HG03196 (cell line): ENCODE results near the gene TXNRD2.
"Not testable (repeated sequence)": the region's sequence is repeated elsewhere in the genome, so short reads cannot be mapped to it uniquely, and the experiment has no call there.

Source experiments
- ATAC-seq: cut with Tn5 transposase; IDR thresholded peaks from one replicate; pipeline ENCODE4 v1.9.1; 2021; ENCODE audit not compliant: unreplicated experiment

The TXNRD2 gene

DNA sequence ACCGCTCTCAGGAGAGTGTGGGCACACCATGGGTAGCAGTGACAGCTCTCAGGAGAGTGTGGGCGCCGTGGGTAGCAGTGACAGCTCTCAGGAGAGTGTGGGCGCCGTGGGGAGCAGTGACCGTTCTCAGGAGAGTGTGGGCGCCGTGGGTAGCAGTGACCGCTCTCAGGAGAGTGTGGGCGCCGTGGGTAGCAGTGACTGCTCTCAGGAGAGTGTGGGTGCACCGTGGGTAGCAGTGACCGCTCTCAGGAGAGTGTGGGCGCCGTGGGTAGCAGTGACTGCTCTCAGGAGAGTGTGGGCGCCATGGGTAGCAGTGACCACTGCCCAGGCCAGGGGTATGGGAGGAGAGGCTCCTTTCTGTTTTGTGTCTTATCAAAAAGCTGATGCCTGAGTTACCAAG, 33.7 kb downstream of the TXNRD2 start:
- ATAC-seq, result not testable (repeated sequence)

DNA sequence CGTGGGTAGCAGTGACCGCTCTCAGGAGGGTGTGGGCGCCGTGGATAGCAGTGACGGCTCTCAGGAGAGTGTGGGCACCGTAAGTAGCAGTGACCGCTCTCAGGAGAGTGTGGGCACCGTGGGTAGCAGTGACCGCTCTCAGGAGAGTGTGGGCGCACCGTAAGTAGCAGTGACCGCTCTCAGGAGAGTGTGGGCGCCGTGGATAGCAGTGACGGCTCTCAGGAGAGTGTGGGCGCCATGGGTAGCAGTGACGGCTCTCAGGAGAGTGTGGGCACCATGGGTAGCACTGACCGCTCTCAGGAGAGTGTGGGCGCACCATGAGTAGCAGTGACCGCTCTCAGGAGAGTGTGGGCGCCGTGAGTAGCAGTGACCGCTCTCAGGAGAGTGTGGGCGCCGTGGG, 34.8 kb downstream of the TXNRD2 start:
- not testable (repeated sequence) for ATAC-seq

DNA sequence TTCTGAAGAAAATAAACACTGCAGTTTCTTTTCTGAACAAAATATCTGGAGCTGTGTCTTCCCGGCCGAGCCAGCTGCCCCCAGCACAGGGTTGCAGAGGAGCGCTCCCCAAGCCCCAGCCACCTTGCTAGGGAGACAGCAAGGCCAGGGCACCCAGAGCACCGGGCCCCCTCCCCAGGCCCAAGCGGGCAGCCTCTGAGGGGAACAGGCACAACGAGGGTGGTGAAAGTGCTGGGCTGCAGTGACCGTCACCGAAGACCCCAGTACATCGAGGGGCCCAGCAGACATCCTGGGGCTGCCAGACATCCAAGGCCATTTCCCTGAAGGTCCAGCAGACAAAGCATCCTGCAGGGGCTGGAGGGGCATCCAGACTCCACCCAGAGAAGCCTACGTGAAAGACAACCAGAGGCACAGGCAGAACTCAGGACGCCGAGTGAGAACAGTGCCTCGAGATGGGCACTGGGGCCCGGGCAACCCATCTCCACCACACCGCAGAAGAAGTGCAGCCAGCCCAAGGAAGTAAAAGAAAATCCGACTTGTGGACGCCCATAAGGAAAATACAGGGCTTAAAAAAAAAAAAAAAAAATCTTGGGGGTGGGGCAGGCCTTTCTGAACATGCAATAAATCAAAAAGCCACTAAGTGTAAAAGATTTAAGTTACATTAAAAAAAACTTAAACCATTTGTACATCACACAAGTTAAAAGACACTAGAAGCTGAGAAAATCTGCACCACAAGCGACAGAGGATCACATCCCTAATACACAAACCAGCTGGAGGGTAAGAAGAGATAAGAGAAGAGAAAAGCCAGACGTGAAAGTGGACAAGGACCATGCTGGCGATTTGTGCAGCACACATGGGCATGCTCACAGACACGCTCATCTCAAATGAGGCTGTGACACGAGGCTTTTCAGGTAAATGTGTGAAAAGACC, 36.0 kb downstream of the TXNRD2 start:
- no peak for ATAC-seq

DNA sequence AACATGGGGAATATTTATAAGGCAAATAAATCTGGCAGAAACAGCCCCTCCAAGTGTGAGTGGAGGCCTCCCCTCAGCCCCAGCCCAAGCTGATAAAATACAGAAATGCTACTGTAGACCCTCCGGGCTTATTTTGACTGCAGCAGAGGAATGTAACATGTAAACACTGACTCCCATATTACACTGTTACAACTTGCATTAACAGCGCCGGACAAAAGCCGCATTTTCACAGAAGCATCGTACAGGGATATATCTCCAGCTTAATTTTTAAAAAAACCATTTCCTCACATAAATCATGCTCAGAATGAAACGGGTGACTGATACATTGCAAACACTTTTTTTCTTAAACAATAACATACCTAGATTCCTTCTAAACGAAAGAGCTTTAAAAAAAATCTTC, 36.7 kb downstream of the TXNRD2 start:
- ATAC-seq, result no peak

DNA sequence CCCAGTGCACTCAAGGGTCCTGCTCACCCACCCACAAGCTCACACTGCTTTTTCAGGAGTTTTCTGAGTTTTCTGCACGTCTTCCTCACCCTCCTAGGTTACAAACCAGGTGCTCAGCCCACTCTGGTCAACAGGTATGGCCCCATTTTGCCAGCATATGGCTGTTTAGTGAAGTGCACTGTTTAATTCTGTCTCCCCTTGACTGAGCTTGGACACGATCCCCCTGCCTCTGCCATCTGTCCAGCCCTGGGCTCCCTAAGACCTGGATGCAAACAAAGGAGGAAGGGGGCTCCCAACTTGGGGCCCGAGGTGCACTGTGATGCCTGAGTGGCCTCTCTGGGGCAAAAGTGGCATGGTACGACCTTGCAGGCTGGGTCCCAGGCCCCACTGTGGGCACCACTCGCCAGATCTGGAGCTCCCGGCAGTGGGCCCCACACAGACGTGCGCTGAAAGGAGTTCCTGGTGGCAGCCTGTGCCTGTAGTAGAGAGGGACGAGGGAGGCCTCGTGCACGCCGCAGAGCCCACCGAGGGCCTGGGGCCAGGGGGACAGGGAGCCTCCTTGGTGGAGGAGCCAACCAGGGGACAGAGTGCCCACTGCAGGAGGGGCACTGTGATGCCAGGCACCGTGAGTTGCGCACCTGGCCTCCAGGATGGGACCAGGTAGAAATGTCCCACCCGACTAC, 37.3 kb downstream of the TXNRD2 start:
- no peak for ATAC-seq

DNA sequence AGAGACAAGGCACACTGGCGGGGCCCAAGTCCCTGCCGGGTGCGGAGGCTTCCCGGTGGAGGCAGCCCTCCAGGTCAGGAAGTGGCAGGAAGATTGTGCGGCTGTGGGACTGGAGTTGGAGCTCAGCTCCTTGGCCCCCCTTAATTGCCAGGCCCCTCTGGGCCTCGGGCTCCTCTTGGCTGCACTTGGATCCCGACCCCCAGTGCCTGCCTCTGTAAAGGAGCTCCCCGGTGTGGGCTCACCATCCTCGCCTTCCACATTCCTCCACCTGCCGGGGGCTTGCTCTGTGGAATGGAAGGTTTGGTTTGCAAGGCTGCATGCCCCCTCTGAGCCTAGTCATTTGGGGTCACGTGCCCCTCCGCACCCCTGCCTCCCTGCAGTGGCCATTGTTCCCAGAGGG, 38.1 kb downstream of the TXNRD2 start:
- ATAC-seq, result no peak

DNA sequence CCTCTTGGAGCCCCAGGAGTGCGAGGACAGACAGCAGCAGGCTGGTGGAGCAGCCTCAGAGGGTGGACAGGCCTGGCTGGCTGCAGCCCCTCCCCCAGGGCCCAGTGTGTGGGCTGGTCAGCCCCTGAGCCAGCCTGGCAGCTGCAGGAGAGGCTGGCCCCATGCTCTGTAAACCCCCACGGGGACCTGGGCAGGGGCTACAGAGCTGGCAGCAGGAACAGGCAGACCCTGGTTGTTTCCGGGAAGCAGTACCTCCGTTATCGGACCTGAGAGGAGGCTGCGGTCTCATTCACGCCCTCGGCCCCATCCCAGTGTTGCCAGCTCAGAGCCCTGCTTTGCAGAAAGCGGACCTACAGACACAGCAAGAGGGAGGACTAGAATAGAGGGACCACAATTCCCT, 38.6 kb downstream of the TXNRD2 start:
- no peak for ATAC-seq

DNA sequence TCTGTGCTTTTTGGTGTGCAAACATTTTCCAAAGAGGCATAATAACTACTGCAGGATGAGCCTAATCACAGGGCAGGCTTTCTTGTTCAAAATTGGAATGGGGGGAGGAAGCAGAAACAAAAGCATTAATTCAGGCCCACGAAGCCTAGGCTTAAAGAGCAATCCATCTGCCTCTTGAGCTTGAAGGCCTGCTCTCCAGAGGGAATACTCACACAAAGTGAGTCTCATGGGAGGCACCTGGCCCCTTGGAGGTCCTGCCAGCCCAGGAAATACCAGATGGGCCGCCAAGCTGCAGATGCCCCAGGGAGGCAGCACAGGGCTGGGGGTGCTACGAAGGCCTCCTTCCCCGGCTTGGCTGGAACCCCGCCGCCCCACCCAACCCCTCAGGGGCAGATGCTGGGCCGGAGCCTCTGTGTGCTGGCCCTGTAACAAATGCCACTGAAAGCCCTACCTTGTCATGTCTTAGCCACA, 39.3 kb downstream of the TXNRD2 start:
- no peak for ATAC-seq

DNA sequence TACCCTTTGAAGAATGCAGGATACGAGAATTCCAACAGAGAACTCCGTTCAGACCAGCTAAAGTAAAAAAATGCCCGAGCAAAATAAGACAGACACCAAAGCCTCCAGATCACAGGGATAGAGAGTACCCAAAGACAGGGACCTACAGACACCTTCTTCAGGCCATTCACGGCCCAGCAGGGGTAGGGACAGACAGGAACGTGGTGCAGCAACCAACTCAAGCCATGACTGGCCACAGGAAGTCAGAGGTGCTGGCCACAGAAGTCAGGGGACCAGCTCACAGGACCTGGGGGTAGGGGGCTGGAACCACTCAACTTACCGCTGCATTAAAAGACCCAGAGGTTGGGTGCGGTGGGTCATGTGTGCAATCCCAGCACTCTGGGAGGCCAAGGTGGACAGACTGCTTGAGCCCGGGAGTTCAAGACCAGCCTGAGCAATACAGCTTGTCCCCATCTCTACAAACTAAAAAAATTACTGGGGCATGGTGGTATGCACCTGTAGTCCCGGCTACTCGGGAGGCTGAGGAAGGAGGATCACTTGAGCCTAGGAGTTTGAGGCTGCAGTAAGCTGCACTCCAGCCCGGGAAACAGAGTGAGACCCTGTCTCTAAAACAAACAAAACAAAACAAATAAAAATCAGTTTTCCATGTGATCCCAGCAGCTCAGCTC, 39.9 kb downstream of the TXNRD2 start:
- no peak for ATAC-seq

DNA sequence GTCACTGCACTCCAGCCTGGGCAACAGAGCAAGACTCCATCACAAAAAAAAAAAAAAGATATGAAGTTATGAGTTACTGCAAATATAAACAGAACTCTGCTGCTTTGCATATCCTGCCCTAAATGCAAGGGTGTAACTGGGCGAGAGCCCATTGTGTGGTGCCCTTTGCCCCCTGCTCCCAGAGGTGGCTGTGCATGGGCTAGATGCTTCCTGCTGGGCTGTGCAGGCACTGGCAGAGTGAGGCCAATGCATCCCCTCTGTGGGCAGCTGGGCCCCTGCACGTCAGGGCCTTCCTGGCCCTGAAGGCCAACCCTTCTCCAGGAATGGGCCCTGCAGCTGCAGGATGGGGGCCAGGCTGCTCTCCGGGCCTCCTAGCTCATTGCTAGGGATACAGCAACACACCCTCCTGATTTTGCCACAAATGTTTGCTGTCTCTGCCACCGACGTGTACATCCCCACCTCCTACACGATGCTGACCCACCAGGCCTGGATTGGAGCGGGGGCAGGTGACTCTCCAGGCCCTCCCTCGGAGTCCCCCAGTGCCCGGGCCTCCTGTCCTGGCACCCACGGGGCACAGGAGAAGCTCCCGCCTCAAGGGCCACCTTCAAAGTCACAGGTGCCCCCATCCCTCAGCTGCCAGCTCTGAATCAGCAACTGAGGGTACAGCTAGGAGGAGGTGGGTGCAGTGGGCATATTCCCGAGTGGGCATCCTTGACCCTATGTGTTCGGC, 40.7 kb downstream of the TXNRD2 start:
- no peak for ATAC-seq

DNA sequence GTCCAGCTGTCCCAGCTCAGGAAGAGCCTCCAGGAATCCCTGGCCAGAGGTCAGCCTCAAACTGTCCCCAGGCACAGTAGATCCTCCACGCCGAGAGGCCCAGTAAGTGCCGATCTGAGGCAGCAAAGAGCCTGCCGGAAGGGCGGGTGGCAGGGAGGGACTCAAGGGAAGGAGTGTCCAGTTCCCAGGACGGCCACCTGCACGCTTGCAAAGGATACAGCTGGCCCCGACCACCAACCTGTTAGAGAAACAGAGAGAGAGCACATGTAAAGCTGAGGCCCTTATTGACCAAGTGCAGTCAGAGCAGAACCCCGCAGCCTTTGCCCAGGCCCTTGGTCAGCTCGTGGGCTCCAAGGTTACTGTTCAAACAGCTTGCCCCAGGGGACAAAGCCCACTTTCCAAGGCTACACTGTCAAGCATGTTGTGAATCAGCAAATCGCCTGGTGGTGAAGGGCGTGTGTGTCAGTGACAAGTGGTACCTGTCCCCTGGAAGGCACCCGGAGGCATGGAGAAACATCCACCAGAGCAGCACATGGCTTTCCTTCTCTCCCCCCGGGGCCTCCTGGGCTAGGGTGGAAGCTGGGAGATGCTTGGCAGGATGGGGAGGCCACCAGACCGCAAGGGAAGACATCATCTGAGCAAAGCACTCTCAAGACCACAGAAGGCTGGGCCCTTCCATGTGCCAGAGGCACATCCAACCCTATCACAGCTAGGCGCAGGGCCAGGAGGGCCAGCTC, 42.6 kb downstream of the TXNRD2 start:
- ATAC-seq, result no peak

DNA sequence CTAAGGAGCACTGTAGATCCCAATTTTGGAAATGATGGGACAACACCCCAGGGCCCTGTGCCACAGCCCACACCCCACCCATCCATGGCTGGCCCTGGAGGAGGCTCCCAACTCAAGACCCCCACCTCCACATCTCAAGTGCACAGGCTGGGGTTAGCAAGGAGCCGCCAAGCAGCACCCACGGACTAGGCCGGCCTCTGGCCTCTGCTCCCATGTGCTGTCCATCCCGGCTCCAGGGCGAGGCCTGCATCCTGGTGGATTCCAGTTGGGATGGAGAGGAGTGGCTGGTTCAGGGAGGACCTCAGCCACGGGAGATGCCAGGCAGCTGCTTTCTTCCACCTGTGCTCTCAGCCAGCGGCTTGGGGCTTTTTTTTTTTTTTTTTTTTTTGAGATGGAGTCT, 43.5 kb downstream of the TXNRD2 start:
- no peak for ATAC-seq

DNA sequence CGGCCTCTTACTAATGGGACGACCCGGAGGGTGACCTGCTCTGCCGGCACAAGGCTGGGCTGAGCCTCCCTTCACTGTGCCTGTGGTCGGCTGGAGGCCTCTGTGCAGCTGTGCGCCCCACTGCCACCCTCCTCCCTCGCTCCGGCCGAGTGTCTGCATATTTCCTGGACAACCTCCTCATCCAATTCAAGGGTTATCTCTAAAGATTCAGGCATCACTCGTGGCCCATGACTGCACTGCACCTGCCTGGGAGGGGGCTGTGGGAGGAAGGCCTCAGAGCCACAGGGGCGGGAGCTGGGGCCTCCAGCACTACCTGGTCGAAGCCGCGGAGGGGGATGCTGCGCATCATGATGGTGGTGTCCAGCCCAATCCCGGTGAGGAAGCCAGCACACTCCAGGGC, 43.9 kb downstream of the TXNRD2 start:
- no peak for ATAC-seq

DNA sequence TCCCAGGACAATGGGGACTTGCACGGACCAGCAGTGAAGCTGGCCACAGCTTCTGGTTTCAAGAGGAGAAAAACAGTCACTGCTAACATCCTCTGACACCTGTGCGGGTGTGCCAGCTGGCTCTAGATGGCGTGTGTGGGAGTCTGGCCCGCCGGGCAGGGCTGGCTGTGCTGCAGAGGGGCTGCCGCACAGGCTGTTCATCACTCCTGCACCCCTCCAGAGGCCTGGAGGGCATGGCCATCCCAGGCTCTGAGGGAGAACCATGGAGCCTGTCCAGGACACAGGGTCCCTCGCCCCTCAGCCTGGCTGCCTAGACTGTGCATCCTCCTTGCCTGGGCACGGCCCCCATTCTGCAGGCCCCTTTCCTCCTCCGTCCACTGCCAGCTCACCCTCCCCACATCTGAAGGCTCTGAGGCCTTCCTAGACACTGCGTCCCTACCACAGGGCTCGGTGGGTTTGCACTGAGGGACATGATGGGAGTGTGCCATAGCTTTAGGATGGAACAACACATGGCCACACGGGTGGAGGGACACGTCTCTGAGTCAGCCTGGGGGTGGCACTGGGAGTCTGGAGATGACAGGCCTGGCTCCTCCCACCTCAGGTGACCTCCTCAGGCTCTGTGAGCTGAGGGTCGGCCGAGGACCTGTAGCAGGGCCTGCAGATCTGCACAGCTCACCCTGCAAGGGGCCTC, 44.8 kb downstream of the TXNRD2 start:
- ATAC-seq, result no peak

DNA sequence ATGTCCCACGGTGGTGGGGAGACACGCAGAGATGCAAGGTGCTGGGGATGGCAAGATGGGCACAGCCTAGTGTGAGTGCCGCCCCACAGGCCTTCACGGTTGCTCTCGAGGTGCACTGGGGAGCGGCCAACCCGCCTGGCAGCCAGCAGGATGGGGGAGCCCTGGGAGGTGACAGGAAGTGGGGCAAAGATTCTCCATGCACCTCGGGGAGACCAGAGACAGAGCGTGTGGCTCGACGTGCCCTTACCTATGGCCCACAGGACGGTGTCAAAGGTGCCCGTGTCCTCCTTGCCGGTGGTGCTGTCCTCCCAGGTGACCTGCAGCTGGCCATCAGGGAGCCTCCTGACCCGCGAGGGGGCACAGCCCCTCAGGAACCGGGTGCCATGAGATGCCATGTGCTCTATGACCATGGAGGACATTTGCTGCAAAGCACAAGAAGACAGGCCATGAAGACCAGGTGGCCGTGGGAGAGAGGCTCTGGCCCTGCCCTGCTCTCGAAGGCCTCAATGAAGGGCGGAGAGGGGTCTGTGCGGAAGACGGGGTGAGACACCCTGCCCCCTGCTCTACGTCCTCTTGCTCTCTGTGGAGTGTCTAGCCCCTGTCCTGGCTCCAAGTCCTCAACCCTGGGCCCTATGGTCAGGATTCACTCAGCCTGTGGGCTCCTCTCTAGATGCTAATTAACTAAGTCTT, 46.3 kb downstream of the TXNRD2 start:
- ATAC-seq, result no peak

DNA sequence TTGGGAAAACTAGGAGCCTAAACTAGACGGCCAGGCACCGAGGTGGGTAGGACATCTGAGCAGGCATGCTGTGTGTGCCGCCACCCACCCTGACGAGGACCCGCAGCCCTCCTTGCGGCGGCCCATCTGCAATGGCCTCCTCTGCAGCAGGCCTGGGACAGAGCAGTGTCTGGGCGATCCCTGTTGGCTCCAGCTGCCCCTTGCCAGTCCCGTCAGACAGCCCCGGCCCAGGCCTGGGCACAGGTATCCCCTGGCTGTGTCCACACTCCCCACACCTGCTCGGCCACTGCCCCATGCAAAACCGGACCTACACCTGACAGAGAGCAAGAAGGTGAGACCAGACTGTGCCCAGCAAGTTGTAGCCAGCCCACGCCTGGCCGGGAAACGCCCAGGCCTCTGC, 48.3 kb downstream of the TXNRD2 start:
- no peak for ATAC-seq

DNA sequence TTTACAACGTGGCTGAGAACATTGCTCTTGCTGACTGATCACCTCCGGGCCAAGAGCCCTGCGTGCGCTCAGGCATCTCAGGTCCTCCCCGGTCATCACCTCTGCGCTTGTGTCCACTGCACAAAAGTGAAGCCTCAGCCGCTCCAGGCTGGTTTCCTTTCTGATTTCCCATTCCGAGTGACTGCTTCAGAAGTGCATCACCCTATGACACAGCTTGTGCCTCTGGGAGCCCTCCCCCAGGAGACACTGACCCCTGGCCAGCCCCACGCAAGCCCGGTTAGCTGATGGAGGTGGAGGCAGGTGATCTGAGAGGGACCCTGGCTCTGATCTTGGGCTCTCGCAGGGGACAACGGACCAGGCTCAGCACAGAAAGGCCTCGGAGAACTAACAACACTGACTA, 48.7 kb downstream of the TXNRD2 start:
- no peak for ATAC-seq

DNA sequence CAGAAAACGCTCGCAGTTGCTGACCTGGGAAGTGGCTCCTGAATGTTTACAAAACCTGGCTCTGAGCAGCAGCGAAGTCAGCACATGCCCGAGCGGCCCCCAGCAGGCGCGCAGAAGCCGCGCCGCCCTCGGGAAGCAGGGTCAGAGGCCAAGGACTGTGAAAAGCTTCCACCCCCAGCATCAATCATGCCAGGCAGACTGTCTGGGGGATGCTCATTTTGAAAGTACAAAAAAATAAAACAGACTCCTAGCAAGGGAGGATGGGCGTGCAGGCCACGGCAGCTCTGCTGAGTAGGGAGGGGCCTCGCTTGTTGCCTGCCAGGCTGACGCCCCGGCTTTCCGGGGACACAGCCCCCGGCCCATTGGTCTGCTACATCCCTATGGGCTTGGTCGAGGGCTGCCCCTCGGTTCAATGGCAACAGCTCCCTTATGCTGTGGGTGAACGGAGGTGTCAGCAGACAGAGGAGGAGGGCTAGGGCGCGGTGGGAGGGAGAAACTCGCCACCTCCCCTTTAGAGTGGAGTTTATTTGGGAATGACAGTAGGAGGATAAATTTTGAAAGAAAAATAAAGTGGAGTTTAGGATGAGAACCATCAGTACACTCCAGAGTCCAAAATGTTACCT, 49.2 kb downstream of the TXNRD2 start:
- no peak for ATAC-seq
